Activated CD4-positive, alpha-beta T cell treated with anti-CD3 and anti-CD28 coated beads for 4 hours (primary cell): ENCODE results near the gene ARID5A.

ENCODE experiments used
- DNase-seq, 2 donors: peaks; one replicate each; pipeline ENCODE4 v3.0.0-alpha.2; 2020

The ARID5A gene

GRCh38 chr2:96528006-96528699, 8.4 kb upstream of the ARID5A start:
- peak; percentile 67 to 73 for DNase-seq

GRCh38 chr2:96528700-96529375, 7.7 kb upstream of the ARID5A start:
- no peak for DNase-seq

- no peak for DNase-seq
Observed at GRCh38 chr2:96529376-96530143, 7.0 kb upstream of the ARID5A start.

GRCh38 chr2:96530144-96530430, 6.5 kb upstream of the ARID5A start:
- DNase-seq, result no peak

- DNase-seq, result no peak
Observed at GRCh38 chr2:96530474-96531357, 5.8 kb upstream of the ARID5A start.

- no peak for DNase-seq
Observed at GRCh38 chr2:96531366-96531765, 5.2 kb upstream of the ARID5A start.

- DNase-seq, result peak; percentile 90 to 92
Observed at GRCh38 chr2:96531872-96532505, 4.6 kb upstream of the ARID5A start.

- DNase-seq, result no peak
Observed at GRCh38 chr2:96532641-96533291, 3.8 kb upstream of the ARID5A start.

GRCh38 chr2:96533292-96534073, 3.1 kb upstream of the ARID5A start:
- no peak for DNase-seq

- DNase-seq, result no peak
Observed at GRCh38 chr2:96534141-96534540, 2.4 kb upstream of the ARID5A start.

- no peak for DNase-seq
Observed at GRCh38 chr2:96534701-96535181, 1.8 kb upstream of the ARID5A start.

- DNase-seq, result no peak
Observed at GRCh38 chr2:96535331-96535730, 1.2 kb upstream of the ARID5A start.

- peak; percentile 76 to 82 for DNase-seq
Observed at GRCh38 chr2:96537066-96537733, 648 bp downstream of the ARID5A start.

GRCh38 chr2:96537734-96538486, 1.4 kb downstream of the ARID5A start:
- peak; percentile 54 to 62 for DNase-seq

GRCh38 chr2:96538487-96539214, 2.1 kb downstream of the ARID5A start:
- peak; percentile 88 to 93 for DNase-seq

GRCh38 chr2:96539215-96539920, 2.8 kb downstream of the ARID5A start:
- DNase-seq, result peak in 1 of 2 donors; percentile 34

GRCh38 chr2:96540136-96540535, 3.6 kb downstream of the ARID5A start:
- no peak for DNase-seq
